Measurements from ENCODE around the gene KIF18A.
"Not testable (repeated sequence)": the region's sequence is repeated elsewhere in the genome, so short reads cannot be mapped to it uniquely, and the experiment has no call there.

The KIF18A gene

GRCh38 chr11:28105869-28106268, 2.1 kb downstream of the KIF18A start:
- DNase-seq = no peak

GRCh38 chr11:28104984-28105383, 3.0 kb downstream of the KIF18A start:
- DNase-seq = no peak

DNA sequence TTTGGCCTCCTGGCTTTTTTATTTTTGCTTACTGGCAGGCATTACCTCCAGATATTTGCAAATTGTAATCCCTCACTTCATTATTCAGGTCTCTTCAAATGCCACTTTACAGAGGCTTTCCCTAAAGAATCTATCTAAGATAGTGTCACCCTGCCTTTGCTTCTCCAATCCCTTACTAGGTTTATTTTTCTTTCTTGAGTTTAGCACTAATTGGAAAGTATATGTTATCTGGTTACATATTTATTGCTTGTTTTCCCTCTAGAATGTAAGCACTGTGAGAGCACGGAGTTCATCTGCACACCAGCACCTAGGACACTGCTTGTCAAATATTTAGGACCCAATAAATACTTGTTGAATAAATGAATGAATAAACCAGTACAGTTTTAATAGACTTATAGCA, 3.5 kb downstream of the KIF18A start:
- no peak for DNase-seq

DNA sequence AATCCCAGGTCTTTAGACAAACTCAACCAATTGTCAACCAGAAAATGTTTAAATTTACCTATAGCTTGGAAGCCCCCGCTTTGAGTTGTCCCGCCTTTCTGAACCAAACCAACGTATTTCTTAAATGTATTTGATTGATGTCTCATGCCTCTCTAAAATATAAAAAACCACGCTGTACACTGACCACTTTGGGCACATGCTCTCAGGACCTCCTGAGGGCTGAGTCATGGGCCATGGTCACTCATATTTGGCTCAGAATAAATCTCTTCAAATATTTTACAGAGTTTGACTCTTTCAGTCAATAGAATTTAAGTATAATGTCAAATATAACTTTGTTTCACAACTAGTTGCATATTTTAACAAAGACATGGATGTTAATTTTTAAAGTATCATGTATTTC, 5.7 kb downstream of the KIF18A start:
- DNase-seq = not testable (repeated sequence)

DNA sequence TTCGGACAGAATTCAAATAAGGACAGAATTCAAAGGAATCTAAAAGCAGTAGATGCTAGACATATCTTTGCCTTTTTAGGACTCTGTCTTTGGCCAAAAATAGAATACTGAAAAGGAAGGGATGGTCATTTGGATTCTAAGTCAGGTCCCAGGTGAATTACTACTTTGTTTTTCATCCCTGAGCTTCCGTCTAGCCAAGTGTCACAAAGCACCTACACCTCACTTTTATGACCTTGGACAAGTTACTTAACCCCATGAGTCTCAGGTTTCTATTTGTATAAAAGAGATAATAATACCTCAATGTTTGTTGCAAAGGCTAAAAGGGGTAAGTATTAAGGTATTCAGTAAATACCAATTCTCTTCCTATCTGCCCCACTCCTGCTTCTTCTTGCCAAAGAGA, 7.3 kb downstream of the KIF18A start:
- DNase-seq = no peak

DNA sequence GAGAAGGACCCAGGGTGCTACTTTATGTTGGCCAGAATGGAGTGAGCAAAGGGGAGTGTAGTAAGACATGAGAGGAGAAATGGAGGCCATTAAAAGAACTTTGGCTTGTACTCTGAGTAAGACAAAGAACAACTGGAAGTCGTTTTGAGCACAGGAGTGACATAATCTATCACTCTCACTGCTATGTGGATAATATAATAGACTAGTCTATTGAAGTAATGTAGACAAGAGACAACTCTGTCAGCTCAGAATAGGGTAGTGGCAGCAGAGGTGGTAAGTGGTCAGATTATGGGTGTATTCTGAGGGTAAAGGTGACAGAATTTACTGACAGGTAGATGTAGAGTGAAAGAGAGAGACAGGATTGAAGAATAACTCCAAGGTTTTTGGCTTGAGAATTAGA, 8.2 kb downstream of the KIF18A start:
- no peak for DNase-seq

- no peak for DNase-seq
Observed at GRCh38 chr11:28098257-28098656, 9.7 kb downstream of the KIF18A start.

GRCh38 chr11:28092786-28093185, 15.2 kb downstream of the KIF18A start:
- no peak for DNase-seq

DNA sequence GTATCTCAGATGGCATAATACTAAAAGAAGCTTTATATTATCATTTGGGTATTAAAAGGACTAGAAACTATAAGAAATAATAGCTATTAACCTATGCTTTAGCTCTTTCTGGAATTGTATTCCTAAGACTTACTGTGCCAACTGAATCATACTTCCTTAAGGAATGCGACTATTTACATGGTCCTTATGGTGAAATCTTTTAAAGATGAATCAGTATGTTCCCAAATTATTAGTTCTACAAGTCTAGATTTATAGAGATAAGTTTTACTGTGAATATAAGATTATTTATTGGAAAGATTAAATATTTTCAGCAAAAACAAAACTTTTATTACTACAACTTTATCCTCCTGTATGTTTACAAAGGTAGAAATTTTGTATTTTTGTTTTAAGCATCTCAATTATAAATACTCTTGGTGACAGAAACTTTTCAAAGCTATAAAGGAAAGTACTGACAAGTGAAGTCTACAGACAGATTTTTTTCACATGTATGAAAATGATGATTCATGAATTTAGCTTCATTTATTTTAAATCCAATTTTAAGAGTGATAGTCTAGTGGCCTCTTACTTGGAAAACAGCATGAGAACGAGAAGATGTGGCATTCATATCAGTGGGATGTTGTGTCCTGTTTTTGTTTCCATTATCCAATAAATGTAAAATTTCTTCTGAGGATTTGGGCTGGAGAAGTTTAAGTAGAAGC, 17.8 kb downstream of the KIF18A start:
- no peak for DNase-seq

- DNase-seq = no peak
Observed at GRCh38 chr11:28089378-28089777, 18.6 kb downstream of the KIF18A start.

DNA sequence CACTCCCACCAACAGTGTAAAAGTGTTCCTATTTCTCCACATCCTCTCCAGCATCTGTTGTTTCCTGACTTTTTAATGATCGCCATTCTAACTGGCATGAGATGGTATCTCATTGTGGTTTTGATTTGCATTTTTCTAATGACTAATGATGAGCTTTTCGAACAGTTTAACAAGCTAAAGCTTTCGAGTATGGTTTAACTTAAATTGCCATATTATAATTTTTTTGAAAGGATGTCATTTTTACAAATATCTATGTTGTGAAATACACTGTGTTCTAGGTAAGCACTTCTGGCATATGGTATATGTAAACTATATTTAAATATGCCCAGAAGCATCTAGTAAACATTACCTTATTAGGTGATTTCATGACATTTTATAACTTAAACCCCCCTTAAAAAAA, 20.3 kb downstream of the KIF18A start:
- not testable (repeated sequence) for DNase-seq

DNA sequence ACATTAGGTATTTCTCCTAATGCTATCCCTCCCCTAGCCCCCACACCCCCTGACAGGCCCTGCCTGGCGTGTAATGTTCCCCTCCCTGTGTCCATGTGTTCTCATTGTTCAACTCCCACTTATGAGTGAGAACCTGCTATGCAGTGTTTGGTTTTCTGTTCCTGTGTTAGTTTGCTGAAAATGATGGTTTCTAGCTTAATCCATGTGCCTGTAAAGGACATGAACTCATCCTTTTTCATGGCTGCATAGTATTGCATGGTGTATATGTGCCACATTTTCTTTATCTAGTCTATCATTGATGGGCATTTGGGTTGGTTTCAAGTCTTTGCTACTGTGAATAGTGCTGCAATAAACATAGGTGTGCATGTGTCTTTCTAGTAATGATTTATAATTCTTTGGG, 20.8 kb downstream of the KIF18A start:
- not testable (repeated sequence) for DNase-seq

- DNase-seq = no peak
Observed at GRCh38 chr11:28086569-28086968, 21.4 kb downstream of the KIF18A start.

DNA sequence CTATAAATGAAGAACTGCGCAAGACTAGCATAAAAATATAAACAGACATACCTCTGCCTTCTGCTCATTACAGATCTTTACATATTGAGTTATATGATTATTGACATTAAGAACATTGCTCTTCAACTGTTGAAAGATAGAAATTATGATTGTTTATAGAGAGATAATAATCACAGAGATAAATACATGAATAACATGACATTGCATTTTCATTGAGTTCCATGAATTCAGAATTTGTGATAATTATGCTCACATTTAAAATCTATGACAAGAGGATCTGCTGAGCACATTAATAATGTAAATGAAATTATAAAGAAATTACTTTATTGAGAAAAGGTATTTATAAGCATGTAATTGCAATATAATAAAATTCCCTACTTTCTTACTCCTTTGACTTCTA, 24.8 kb downstream of the KIF18A start:
- DNase-seq = no peak

GRCh38 chr11:28077521-28077920, 30.4 kb downstream of the KIF18A start:
- no peak for DNase-seq

DNA sequence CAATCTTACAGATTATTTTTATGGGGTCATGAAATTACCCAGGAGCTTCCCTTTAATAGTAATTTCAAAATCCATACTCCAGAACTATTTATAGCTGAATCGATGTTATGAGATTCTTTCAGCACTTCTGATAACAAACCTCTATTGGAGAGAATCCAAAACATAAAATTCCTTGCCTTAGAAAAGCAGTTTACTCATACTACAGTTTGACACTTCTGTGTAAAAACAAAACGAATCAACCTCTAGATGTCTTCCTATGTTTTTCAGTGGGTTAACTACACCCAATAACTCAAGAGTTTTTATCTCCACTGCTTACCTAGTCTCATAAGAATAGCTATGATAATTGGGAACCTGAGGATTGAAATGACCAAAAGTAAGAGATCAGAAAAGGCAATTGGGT, 35.6 kb downstream of the KIF18A start:
- no peak for DNase-seq

GRCh38 chr11:28071305-28071704, 36.7 kb downstream of the KIF18A start:
- no peak for DNase-seq

DNA sequence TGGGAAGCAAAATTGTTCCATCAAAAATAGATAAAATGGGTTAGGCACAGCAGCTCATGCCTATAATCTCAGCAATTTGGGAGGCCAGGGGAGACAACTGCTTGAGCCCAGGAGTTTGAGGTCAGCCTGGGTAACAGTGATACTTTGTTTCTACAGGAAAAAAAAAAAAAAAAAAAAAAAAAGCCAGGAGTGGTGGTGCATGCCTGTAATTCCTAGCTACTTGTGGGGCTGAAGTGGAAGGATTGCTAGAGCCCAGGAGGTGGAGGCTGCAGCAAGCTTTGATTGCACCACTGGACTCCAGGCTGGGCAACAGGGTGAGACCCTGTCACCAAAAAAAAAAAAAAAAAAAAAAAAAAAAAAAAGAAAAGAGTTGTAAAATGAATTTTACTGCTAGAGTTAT, 49.6 kb downstream of the KIF18A start:
- no peak for DNase-seq

DNA sequence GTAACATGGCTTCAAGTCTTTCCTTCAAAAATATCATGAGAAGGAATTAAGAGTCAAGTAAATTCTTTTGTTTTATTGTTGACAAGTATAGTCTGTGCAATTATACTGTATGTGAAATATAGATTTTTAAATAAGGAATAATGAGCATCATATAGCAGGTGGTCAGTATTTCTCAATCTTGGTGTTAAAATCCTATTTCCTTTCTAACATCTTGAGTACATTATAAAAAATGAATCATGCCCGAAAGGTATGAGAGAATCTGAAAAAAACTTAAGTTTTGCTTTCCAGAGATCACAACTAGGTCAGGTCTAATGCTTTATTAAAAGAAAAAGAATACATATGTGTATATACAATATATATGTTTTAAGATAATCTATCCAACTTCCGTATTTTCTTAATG, 53.1 kb downstream of the KIF18A start:
- DNase-seq = no peak

DNA sequence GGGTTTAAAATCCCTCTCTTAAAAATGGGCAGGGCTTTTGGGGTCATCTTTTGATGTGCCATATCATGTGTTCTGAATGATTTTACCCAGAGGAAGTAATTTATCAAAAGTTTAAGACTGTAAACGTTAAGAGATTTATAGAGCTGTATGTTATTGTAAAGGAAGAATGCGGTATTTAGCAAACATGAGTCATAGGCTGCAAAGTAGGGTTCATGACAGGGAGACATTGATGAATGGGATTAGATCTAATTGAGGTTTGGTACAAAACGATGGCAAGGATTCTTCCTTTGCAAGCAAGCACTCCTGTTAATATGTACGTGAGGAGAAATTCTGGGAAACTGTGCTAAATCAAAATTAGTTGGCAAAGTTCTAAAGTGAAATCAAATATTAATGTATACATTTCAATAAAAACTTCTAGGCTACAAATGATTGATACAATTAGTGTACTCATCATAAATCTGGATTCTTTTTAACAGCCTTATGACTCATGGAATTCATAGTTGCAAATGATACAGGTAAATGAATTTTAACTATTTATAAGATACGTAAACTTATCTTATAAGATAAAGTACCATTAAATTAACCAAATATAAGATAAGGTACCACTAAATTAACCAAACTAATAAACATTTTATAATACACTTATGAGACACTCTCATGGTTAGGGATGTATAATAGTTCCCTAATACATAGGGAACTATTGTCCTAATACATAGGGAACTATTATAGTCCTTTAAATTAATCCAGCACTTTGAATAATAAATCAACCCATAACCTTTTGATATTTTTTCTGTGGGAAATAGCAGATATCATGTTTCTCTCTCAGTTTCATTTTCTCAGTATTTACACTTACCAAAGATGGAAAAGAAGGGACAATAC, 58.4 kb downstream of the KIF18A start:
- no peak for DNase-seq

DNA sequence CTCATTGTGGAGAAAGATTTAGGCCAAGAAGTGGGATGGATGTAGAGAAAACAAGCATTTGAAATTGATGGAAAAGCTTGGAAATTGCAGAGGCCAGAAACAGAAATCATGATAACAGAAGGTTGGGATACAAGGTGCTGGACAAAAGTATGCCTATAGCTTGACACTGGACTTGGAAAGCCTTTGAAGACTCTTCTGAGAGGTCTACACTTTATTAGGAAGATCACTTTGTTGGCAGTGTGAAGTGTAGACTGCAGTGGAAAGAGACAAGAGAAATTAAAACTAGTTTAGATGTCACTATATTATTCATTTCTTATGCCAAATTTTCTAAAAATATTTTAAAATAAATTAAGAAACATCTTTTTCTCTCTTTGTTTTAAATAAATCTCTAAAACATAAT, 59.1 kb downstream of the KIF18A start:
- no peak for DNase-seq

DNA sequence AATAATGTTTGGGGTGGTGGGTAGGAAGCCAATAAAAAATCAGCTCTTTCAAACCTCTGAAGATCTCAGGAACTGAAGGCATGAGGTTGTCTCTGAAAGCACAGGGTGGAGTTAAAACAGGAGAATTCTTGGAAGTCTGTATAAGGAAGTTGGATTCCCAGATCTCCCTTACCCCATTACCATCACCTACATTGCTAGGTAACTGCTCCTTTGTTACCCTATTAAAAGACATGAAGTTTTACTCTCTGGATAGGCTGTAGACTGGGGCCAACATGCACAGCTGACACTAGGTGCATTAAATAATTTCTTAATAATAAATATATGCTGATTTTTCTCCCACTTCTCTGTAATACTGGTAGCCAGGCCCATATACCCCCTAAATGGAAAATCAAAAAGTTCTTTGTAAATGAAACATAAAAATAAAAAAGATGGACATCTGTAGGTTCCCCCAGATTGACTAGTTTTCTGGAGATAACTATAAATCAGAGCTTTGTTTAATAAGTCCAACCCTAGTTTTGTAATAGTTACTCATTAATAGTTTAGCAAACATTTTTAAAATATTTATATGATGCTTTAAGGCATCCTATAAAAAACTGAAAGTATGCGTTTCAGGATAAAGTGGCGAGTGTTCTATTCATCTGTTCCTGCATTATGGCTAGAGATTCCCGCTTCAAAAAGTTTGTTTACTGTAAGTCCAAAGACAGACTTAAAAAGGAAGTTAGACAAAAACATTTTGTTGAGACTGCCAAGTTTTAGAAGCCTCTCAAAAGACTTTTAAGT, 63.8 kb downstream of the KIF18A start:
- no peak for DNase-seq

GRCh38 chr11:28040384-28040783, 67.6 kb downstream of the KIF18A start:
- DNase-seq = no peak

GRCh38 chr11:28038775-28039174, 69.2 kb downstream of the KIF18A start:
- no peak for DNase-seq

Data from stimulated activated CD8-positive, alpha-beta memory T cell treated with anti-CD3 and anti-CD28 coated beads, Interleukin-4, amount 100 ng/mL, for 48 hours (primary cell).